Measurements from ENCODE around the gene DPH6.
"Not testable (repeated sequence)": the region's sequence is repeated elsewhere in the genome, so short reads cannot be mapped to it uniquely, and the experiment has no call there.

DPH6 gene

GRCh38 chr15:35437157-35437556 lies 108.8 kb downstream of the DPH6 start:
- peak; percentile 36 for DNase-seq (ENCODE audit: low read depth)

GRCh38 chr15:35436422-35436821 lies 109.5 kb downstream of the DPH6 start:
- no peak for DNase-seq (ENCODE audit: low read depth)

- DNase-seq (ENCODE audit: low read depth) = no peak
These were observed 114.7 kb downstream of the DPH6 start for GRCh38 chr15:35431281-35431680.

- DNase-seq (ENCODE audit: low read depth) = no peak
These were observed 115.7 kb downstream of the DPH6 start for GRCh38 chr15:35430301-35430700.

GRCh38 chr15:35427496-35427895 lies 118.5 kb downstream of the DPH6 start:
- DNase-seq (ENCODE audit: low read depth) = no peak

GRCh38 chr15:35427091-35427490 lies 118.9 kb downstream of the DPH6 start:
- peak; percentile 93 for DNase-seq (ENCODE audit: low read depth)

- no peak for DNase-seq (ENCODE audit: low read depth)
These were observed 135.2 kb downstream of the DPH6 start for GRCh38 chr15:35410775-35411174.

- no peak for DNase-seq (ENCODE audit: low read depth)
These were observed 146.1 kb downstream of the DPH6 start for GRCh38 chr15:35399901-35400300.

GRCh38 chr15:35397027-35397426 lies 148.9 kb downstream of the DPH6 start:
- DNase-seq (ENCODE audit: low read depth) = peak; percentile 76

- peak; percentile 57 for DNase-seq (ENCODE audit: low read depth)
These were observed 151.5 kb downstream of the DPH6 start for GRCh38 chr15:35394416-35394815.

GRCh38 chr15:35393398-35393797 lies 152.6 kb downstream of the DPH6 start:
- DNase-seq (ENCODE audit: low read depth) = no peak

GRCh38 chr15:35391408-35391984 lies 154.5 kb downstream of the DPH6 start:
- not testable (repeated sequence) for DNase-seq (ENCODE audit: low read depth)

GRCh38 chr15:35383506-35383905 lies 162.5 kb downstream of the DPH6 start:
- DNase-seq (ENCODE audit: low read depth) = no peak

GRCh38 chr15:35381328-35381727 lies 164.6 kb downstream of the DPH6 start:
- no peak for DNase-seq (ENCODE audit: low read depth)

- no peak for DNase-seq (ENCODE audit: low read depth)
These were observed 166.0 kb downstream of the DPH6 start for GRCh38 chr15:35379972-35380371.

- DNase-seq (ENCODE audit: low read depth) = not testable (repeated sequence)
These were observed 167.5 kb downstream of the DPH6 start for GRCh38 chr15:35378454-35378853.

GRCh38 chr15:35376707-35377106 lies 169.3 kb downstream of the DPH6 start:
- DNase-seq (ENCODE audit: low read depth) = peak; percentile 22

GRCh38 chr15:35374661-35375060 lies 171.3 kb downstream of the DPH6 start:
- DNase-seq (ENCODE audit: low read depth) = no peak

GRCh38 chr15:35362195-35362829 lies 183.7 kb downstream of the DPH6 start:
- peak; percentile 84 for DNase-seq (ENCODE audit: low read depth)

GRCh38 chr15:35358824-35359223 lies 187.1 kb downstream of the DPH6 start:
- no peak for DNase-seq (ENCODE audit: low read depth)

- no peak for DNase-seq (ENCODE audit: low read depth)
These were observed 194.9 kb downstream of the DPH6 start for GRCh38 chr15:35351059-35351458.

- DNase-seq (ENCODE audit: low read depth) = no peak
These were observed 196.0 kb downstream of the DPH6 start for GRCh38 chr15:35349916-35350315.

GRCh38 chr15:35330916-35331315 lies 215.0 kb downstream of the DPH6 start:
- no peak for DNase-seq (ENCODE audit: low read depth)

GRCh38 chr15:35330048-35330695 lies 215.8 kb downstream of the DPH6 start:
- DNase-seq (ENCODE audit: low read depth) = no peak

All from iris pigment epithelial cell (primary cell).